Fibroblast of peridontal ligament (primary cell): Measurements from ENCODE around the gene DIPK1B.
A peak's percentile ranks its signal among the peaks of the same experiment; 100 is the strongest.

Experiments used
- DNase-seq: peaks from one replicate; pipeline ENCODE4 v3.0.0-alpha.2; 2010; ENCODE audit errors: extremely low read depth

Gene DIPK1B

DNA sequence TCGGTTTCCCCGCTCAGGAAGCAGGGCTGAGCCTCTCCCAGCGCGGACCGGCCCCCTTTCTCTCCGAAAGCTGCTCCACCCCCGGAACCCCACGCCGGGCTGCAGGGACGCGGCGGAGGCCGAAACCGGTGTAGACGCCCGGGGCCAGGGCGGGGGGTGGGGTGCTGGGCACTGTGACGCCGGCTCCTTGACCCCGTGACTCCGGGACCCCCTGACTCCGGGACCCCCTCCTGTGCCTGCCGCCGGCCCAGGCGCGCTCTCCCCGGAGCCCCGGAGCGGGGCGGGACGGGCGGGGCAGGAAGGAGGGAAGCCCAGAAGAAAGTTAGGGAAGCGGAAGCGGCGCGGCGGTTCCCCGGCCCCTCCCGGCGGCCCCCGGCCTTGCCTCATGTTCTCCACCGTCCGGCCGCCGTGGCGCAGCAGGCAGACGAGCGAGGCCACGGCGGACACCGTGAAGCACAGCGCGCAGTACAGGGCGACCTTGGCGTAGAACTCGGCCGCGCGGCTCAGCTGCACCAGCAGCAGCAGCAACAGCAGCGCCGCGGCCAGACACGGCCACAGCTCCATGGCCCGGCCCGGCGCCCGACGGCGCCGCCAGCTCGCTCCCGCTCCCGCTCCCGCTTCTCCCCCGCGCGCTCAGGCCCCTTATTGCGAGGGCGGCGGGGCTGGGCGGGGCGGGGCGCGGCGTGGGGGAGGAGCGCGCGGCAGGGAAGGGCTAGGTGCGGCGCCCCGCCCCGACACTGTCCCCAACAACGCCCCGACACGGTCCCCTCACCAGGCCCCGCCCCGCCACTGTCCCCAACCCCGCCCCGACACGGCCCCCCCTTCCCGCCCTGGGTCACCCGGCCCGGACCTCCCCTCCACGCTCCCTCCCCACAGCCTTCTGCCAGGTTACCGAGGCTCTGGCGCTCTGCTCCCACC lies 25.3 kb upstream of the DIPK1B start, which contains the start of gene AGPAT2:
Gene AGPAT2 (minus strand): TSS at position 664 of the 918 bp plus-strand sequence. CDS start 100 bp downstream, at position 564.
- DNase-seq: peak; percentile 28

DNA sequence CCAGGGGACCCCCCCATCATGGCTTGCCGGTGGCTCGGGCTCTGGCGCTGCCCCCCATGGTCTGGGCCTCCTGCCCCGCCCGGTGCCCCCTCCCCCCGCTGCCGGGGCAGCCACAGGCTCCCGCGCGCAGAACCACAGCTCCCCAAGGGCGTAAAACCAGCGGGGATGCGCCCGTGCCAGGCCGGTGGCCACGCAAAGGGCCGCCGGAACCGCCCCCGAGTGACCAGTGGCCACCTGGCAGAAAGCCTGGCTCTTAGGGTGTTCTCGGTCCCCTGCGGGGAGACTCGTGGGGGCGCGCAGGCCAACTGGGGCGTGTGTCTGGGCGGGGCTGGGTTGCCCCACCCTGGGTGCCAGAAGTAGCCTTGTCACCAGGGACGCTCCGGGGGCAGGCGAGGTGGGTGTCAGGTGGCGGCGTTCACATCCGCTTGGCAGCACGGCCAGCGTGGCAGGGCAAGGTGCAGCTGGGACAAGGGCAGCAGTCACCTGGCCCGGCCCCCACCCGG lies 24.6 kb upstream of the DIPK1B start:
- DNase-seq: no peak

DNA sequence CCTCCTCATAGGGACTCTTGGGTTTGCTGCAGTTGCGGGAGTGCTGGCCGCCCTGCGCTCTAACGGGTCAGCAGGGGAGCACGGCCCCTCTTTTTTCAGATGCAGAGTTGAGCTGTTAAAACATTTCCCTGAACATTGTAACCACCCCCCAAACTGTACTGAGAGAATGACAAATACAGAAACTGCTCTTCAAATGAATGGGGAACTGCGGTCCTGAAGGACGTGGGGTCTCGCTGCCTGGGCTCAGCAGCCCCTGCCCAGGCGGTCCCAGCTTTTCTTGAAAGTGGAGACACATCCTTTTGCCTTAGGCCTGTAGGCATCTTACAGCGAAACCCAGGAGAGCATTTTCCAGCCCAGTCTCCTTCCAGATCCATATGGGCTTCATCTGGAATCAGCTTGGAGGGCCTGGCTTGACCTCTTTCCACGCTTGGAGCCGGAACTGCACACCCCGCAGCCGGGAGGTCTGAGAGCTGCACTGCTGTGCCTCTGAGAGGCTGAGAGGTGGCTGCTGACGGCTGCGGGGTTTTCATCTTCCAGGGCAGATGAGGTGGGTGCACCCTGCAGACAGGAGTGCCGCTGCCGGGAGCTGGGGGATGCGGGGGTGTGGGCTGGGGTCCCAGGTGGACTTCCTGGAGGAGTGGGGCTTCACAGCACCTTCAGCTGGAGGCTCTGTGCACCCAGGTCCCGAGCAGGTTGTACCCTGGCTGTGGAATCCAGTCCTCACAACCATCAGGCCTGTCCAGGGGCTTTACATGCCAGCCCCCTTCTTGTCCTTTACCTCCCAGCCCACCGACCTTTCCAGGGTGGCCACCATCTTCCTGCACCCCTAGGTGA lies 23.9 kb upstream of the DIPK1B start:
- DNase-seq: no peak

DNA sequence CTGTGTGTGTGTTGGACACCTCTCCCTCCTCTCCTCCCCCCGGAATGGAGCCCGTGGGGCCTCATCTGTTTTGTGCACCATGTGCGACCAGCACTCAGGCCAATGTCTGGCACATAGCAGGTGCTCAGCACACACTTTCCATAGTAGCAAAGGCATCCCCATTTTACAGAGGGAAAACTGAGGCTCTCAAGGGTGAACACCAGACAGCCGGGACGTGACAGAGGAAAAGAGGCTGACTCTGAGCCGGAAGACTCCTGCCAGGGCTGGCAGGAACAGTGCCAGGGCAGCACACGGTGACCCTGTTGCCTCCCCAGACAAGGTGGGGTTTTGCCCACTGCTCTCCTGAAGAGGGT lies 23.3 kb upstream of the DIPK1B start:
- DNase-seq: no peak

DNA sequence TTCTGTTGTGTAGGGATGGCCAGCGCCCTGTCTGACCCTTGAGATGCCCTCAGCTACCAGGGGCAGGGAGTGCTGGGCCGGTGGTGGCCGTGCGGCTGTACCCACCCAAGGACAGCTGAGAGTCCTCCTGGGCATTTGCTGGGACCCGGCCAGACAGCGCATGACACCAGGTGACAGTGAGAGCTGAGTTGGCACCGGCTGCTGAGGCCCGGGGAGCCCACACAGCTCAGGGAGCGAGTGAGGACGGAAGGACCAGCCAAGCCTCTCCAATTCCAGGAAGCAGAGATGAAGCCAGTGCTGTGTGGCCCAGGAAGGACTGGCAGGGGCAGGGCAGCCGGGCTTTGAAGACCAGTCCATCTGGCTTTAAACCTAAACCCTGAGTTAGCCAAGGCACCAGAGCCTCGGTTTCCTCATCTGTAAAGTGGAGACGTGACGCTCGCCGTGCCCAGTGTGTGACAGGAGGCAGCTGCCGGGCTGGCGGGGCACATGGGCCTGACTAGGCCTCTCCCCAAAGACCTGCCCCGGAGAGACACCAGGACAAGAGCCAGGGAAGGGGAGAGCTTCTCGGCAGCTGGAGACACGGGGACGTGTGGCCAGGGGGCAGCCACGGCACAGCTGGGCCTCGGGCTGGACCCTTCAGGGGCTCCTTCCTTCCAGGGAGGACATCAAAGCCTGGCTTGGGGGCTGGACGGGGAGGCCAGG lies 22.1 kb upstream of the DIPK1B start:
- DNase-seq: no peak

DNA sequence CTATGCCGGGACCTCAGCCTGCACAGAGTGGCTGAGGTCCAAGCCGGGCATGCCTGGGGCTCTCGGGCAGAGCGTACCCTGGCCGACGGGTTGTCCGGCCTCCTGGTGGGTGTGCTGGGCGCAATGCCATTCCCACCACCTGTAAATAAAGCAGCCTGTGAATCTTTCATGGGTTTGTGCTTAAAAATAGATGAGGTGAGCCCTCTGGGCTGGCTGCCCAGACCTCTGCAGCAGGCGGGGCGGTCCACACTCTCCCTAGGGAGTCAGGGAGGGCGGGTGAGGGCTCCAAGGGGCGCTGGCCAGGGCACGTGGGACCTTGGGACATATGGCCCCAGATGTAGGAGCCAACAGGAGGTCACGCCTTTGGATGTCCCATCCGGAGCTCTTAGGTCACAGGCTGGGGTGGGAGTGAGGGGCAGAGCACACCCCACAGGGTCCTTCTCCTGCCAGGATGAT lies 21.5 kb upstream of the DIPK1B start:
- no peak for DNase-seq

DNA sequence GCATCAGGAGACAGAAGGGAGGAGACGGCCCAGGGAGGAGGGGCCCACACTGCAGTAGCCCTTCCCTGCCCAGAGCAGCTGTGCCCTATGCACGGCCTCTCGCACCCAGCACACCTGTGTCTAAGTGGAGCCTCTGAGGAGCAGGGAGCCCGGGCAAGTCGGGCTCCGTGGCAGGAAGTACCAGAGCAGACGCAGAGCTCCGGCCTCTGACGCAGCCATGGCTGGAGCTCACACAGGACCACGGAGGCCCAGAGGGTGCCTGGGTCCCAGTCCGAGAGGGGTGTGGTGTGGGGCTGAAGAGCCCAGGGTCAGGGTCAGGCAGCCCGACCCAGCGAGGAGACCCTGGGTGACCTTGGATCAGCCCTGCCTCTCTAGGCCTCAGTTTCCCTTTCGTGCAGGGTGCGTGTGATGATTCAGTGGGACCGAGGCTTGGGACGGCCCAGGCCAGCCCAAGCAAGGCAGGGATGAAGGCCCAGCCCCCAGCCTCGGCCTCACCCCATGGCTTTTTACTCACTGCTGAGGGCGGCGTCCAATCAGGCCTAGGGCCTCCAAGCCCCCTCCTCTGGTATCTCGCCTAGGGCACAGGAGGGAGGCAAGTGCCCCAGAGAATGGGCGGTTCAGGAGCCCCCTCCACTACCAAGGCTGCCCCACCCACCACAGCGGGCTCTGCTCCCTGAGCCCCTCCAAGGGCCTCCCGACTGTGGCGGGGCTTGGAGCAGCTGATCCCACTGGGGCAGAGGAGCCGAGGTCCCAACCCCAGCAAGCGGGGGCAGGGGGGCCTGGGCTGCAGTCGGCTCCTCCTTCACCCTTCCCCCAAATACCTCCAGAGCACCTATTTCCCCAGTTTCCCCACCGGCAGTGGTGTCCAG lies 20.8 kb upstream of the DIPK1B start:
- no peak for DNase-seq

DNA sequence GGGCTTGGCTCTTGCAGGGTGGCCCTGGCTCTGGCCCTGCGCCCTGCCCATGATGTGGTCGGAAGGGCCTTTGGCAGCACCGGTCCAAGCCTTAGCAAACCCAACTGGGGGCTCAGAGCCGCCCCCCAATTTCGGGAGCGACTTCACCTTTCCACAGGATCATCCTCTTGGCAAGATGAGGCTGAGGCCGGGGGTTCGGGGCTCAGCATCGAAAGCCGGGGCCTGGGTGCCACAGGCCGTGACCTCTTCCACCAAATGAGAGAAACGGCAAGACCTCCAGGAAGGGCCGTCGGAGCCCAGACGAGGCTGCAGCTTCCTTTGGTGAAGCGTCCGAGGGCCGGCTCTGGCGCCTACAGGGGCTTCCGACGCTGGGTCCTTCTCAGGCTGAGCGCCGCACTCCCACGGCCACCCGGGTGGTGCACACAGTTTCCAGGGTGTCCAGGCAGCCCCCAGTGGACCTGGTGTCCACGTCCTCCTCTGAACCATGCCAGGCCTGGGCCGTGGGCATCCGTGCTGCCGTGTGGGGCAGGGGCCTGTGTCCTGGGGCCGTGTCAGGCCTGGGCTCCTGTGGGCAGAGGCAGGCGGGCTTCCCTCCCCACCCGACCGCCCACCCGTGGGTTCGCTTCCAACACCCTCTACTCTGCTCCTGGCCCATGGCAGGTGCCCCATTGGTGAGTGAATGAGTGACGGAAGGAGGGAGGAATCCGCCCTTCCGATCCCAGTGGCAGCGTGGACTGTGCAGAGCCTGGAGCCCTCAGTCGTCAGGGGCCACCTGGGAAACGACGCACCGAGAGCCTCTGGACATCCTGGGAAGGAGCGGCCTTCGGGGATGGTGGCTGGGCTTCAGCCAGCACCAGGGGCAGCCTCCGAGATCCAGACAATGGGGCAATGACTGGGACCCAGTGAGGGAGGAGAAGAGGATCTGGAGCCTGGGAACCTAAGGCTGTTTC lies 19.9 kb upstream of the DIPK1B start:
- DNase-seq: no peak

DNA sequence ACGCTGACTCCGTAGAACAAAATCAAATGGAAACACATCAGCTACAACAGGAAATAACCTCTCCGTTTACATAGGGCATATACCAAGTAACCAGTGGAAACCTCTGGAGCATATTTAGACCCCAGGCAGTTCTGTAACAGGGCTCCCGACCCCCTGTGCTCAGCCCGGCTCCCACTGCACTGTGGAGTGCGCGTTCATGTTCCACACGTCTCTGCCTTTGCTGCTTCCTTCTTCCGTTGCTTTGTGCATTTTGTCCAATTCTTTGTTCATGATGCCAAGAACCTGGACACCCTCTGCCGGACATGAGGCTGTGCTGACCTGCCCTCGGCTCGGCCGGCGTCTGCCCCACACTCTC lies 19.3 kb upstream of the DIPK1B start:
- DNase-seq: no peak

DNA sequence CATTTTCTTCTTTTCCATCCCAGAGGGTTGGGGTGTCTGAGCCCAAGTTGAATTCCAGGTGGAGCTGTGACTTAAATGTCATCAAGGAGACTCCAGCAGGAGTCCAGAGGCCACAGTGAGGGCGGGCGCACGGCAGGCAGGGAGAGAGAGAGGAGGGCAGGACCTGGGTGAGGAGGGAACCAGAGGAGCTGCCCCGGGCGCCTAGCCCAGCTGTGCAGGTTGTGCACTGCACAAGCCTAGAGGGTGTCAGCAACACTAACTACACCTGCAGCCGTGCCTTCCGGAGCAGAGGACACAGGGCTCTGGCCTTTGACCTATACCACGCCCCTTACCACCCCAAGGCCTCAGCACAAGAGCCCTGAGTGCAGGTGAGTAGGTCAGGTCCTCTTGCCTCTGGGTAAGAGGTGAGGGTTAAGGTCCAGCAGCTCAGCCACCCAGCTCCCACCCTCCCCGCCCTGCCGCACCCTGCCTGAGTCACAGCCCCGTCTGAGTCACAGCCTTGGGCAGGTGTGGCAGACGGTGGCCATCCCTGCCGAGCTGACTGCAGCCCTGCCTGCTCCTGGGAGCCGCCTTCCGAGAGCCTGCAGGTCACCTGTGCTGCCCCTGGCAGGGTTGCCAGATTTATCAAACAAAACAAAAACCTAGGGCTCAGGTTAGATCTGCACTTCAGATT lies 18.7 kb upstream of the DIPK1B start:
- no peak for DNase-seq

DNA sequence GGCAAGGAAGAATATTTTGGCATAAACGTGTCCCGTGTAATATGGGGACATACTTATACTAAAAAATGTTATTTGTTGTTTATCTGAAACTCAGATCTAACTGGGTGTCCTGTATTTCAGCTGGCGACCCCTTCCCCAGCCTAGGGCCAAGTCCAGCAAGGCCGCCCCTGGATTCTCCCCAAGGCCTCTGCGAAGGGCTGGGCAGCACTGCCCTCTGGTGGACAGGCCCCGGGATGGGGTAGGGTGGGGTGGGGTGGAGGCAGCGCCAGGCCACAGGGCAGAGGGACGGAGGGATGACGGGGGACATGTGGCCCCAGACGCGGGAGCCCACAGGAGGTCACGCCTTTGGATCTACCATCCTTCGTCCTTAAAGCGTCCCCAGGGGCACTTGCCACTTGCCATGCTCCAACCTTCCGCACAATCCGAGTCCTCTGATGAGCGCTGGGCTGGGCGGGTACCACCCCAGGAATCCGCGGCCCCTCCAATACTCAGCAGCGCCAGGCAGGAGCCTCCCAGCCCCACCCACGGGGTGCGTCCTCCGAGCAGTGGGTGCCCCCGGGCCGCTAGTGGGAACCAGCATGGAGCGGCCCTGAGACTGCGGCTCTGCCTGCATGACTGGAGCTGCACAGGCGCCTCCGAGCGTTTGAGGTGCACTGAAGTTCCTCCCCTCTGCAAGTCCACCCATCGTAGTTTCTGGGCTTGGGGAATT lies 18.1 kb upstream of the DIPK1B start:
- DNase-seq: no peak

DNA sequence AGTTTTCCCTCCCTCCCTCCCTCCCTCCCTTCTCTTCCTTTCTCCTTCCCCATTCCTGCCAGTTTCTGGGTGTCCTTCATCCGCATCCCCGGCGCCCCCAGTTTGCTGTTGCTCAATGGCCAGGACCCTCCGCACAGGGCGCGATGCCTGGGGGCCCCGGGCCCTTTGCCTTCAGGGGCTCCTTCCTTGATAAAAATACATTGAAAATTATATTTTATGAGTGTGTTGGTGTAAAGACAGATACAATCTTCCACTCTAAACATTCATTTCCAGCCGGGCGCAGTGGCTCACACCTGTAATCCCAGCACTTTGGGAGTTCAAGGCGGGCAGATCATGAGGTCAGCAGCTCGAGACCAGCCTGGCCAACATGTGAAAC lies 17.5 kb upstream of the DIPK1B start:
- DNase-seq: no peak

DNA sequence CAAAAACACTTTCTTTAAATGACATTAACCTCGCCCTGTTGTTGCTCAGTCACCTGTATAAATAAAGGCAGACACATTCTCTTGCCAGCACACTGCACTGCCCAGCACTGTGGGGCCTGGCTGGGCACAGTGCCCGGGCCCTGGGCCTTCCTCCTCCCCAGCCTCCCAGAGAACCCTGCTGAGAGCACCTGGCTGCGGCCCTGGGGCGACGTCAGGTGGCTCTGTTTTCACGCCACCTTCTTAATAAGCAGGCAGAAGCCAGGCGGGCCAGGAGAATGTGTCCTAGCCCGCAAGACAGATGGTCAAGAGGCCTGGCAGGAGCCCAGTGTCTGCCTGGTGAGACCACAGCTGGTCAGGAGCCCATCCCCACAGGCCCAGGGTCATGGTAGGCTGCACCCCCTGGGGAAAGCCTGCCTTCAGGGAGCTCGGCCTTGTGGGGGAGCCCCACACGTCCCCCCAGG lies 16.9 kb upstream of the DIPK1B start:
- DNase-seq: no peak

DNA sequence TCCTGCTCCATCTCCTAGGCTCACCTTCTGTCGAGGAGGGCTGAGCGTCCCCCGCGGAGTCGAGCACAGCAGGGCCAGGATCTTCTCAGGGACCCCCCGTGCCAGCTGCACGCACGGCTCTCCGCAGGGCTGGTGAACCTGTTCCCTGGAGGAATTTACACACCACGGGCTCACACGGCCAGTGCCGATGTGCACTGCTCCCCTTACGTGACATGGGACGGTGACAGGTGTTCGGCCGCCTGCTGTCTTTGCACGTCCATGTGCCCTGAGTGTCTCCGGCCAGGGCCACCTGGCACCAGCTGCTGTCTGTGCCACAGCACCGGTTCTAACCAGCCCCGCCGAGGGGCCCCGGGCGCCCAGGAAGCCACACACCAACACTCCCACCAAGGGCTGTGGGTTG lies 16.4 kb upstream of the DIPK1B start:
- no peak for DNase-seq

DNA sequence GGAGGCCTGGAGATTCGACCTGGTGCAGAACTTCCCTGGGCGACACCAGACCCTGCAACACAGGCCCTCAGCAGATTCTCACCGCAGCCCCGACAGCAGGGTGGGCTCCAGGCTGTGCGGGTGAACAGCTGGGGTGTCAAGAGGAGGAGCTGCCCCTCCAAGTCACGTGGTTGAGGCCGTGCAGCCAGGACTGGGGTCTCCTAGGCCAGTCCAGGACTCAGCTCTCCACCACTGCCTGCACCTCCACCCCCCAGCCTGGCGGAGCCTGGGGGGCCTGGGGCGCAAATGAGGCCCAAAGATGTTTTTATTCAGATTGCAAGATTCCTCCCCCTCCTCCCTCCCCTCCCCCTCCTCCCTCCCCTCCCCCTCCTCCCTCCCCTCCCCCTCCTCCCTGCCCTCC lies 15.9 kb upstream of the DIPK1B start:
- DNase-seq: no peak

DNA sequence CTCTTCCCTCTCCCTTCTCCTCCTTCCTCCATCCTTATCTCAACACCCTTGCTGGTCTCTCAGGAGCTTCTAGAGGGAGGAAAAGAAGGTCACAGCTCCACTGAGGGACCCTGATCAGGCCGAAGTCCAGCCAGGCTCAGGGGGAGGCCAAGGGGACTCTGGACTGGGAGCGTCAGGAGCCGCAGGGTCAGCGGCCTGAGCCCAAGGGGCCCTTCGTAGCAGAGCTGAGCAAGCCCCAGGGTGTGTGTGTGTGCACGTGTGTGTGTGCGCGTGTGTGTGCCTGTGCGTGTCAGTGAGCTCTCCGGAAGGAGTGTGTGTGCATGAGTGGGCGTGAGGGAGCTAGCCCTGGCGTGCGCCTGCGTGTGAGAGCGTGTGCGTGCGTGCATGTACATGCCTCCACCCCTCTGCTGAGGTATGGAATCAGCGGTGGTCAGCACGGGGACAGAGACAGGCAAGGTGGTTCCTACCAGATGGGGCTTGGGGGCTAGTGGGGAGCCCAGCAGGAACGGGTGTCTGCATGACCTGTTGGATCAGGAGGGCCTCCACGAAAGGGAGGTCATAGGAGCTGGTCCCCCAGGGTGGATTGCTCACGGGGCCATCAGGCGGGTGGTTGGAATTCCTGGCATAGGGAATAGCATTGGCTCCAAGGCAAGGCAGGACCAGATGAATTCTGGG lies 15.1 kb upstream of the DIPK1B start:
- no peak for DNase-seq

DNA sequence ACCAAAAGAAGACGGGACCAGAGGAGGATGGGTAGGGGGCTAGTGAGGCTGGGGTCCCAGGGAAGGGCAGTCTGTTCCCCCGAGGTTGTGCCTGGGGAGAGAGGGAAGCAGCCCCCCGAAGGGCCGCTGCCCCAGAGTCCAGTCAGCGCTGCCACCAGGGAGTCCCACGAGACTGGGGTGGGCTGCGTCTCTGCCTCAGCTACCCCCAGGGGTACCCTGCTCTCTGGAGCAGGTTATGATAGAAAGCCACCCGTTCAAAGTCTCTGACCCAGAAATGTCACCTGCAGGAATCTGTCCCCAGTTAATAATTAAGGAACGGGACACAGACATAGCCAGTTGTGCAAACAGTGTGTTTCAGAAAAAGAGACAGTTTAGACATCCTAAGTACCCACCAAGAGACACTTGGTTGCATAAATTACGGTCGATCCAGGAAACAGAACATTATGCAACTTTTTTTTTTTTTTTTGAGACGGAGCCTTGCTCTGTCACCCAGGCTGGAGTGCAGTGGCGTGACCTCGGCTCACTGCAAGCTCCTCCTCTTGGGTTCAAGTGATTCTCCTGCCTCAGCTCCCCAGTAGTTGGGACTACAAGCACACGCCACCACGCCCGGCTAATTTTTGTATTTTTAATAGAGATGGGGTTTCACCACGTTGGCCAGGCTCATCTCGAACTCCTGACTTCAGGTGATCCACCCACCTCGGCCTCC lies 14.4 kb upstream of the DIPK1B start:
- no peak for DNase-seq
